CD4-positive, alpha-beta memory T cell (primary cell): ENCODE measurements around the gene DIP2B. TPM values are rescaled to one million over a fixed set of nuclear protein-coding genes. Genes with fewer than 3 reads are reported as not detected.
"Not testable (repeated sequence)": the region's sequence is repeated elsewhere in the genome, so short reads cannot be mapped to it uniquely, and the experiment has no call there.

Source experiments
- CTCF ChIA-PET: fragments of 350-600 bp; sonication (Branson Sonifier 250); formaldehyde crosslinking; loops from one replicate; lab custom pipeline; 2021; ENCODE audit warnings: inconsistent platforms; ENCODE audit not compliant: partially characterized antibody; lab: Charles Lee
- POLR2A ChIA-PET: fragments of 350-600 bp; sonication (Branson Sonifier 250); formaldehyde crosslinking; loops from one replicate; lab custom pipeline; 2021; ENCODE audit not compliant: partially characterized antibody; lab: Charles Lee
- DNase-seq, 5 donors: peaks; one replicate each; pipeline versions ENCODE4 v3.0.0 to v3.0.0-alpha.2; 2020 to 2022; ENCODE audit warnings: mixed read lengths in 1 of 5
- H3K27ac ChIP-seq: one replicate; pipeline ENCODE4 v1.7.0; 2013; ENCODE audit warnings: low read depth, low read length
- H3K27me3 ChIP-seq: 2 replicates; pipeline ENCODE4 v1.7.0; 2013; ENCODE audit warnings: mild to moderate bottlenecking, low read length, moderate library complexity; ENCODE audit not compliant: insufficient read depth
- H3K36me3 ChIP-seq: 2 replicates; pipeline ENCODE4 v1.7.0; 2013; ENCODE audit warnings: mild to moderate bottlenecking, low read length, moderate library complexity; ENCODE audit not compliant: insufficient read depth
- H3K4me1 ChIP-seq: 2 replicates; pipeline ENCODE4 v1.7.0; 2013; ENCODE audit warnings: mild to moderate bottlenecking, low read length, moderate library complexity; ENCODE audit not compliant: insufficient read depth
- H3K4me3 ChIP-seq, 2 donors: one replicate each; pipeline ENCODE4 v1.7.0; 2013; ENCODE audit warnings: low read length in 2 of 2, mild to moderate bottlenecking in 1 of 2
- H3K9me3 ChIP-seq, 2 donors: one replicate each; pipeline ENCODE4 v1.7.0; 2013; ENCODE audit warnings: low read length in 2 of 2, control low read depth in 1 of 2; ENCODE audit not compliant: control insufficient read depth in 1 of 2
- H3K27ac Mint-ChIP-seq, 7 donors: one replicate each; pipeline ENCODE4 v1.8.0; 2020 to 2021; ENCODE audit warnings: mixed read lengths in 7 of 7, mild to moderate bottlenecking in 6 of 7, inconsistent platforms in 3 of 7, moderate library complexity in 3 of 7
- H3K27me3 Mint-ChIP-seq, 2 donors: one replicate each; pipeline ENCODE4 v1.8.0; 2020 to 2021; ENCODE audit warnings: mixed read lengths in 2 of 2
- H3K36me3 Mint-ChIP-seq, 2 donors: one replicate each; pipeline ENCODE4 v1.8.0; 2020 to 2021; ENCODE audit warnings: mixed read lengths in 2 of 2, inconsistent platforms in 1 of 2, mild to moderate bottlenecking in 1 of 2
- H3K4me1 Mint-ChIP-seq, 4 donors: one replicate each; pipeline ENCODE4 v1.8.0; 2020 to 2021; ENCODE audit warnings: mixed read lengths in 4 of 4, mild to moderate bottlenecking in 1 of 4
- H3K4me3 Mint-ChIP-seq, 8 donors: one replicate each; pipeline ENCODE4 v1.8.0; 2020 to 2021; ENCODE audit warnings: mixed read lengths in 8 of 8, mild to moderate bottlenecking in 7 of 8, moderate library complexity in 6 of 8, inconsistent platforms in 3 of 8
- H3K9me3 Mint-ChIP-seq, 8 donors: one replicate each; pipeline ENCODE4 v1.8.0; 2020 to 2021; ENCODE audit warnings: mixed read lengths in 8 of 8, mild to moderate bottlenecking in 5 of 8, inconsistent platforms in 3 of 8, moderate library complexity in 1 of 8
- intact Hi-C: fragments of 100-400 bp; cut with micrococcal nuclease; formaldehyde crosslinking; loops from one replicate; pipeline ENCODE4 v1.15.1; 2023
- polyA plus RNA-seq, 2 donors: library from polyadenylated mRNA; unstranded; fragments of 300-500 nt; fragmentation: Illumina TruSeq; gene quantifications; one replicate each; pipeline ENCODE4 v1.2.3, GENCODE V29; 2021
- total RNA-seq, 2 experiments: library from RNA; stranded (reverse); gene quantifications; one replicate each; pipeline ENCODE4 v1.2.3, GENCODE V29; 2021

Gene DIP2B
- total and polyA plus RNA-seq, 4 experiments from 2014 or later: 3.8 to 29.1 (median 20.0) TPM

- H3K36me3 ChIP-seq, H3K27ac Mint-ChIP-seq, H3K4me3 Mint-ChIP-seq, H3K9me3 ChIP-seq, intact Hi-C loops, H3K27ac ChIP-seq, POLR2A ChIA-PET, H3K4me3 ChIP-seq, DNase-seq, H3K9me3 Mint-ChIP-seq, H3K27me3 ChIP-seq, H3K27me3 Mint-ChIP-seq: not testable (repeated sequence)
- peaks cover 3 to 15% of the 10 kb centered on the region in 2 donors for H3K36me3 Mint-ChIP-seq
- H3K4me1 Mint-ChIP-seq: peaks cover 32 to 44% (median 38%) of the 10 kb centered on the region in 4 donors
- peaks cover 22% of the 10 kb centered on the region for H3K4me1 ChIP-seq
- CTCF ChIA-PET: interaction anchor here (0.9 kb wide), 1 partner anchor 39 kb away, joined by 3 read pairs; no protein-coding TSS in a partner anchor
These were observed 52.0 kb downstream of the DIP2B start for GRCh38 chr12:50556796-50557195.

GRCh38 chr12:50557421-50557820, 52.6 kb downstream of the DIP2B start:
- Histone ChIP-seq H3K4me3 (no peak overlapping the region), H3K4me1 (peaks cover 28% of the 10 kb centered on the region), H3K27me3 (no peaks in the 10 kb centered on the region), H3K9me3 (no peaks in the 10 kb centered on the region), H3K36me3 (no peaks in the 10 kb centered on the region), H3K27ac (no peak overlapping the region)
- H3K36me3 Mint-ChIP-seq: peaks cover 3 to 12% of the 10 kb centered on the region in 2 donors
- no peaks in the 10 kb centered on the region for H3K9me3 Mint-ChIP-seq
- POLR2A ChIA-PET: no interaction called here
- H3K4me1 Mint-ChIP-seq: peaks cover 32 to 46% (median 38%) of the 10 kb centered on the region in 4 donors
- H3K4me3 Mint-ChIP-seq: no peak overlapping the region
- H3K27ac Mint-ChIP-seq: peak overlapping the region in 1 of 7 donors; percentile 57
- intact Hi-C loops: no loop called here
- H3K27me3 Mint-ChIP-seq: no peaks in the 10 kb centered on the region
- DNase-seq: no peak
- CTCF ChIA-PET: interaction anchor here (0.9 kb wide), 1 partner anchor 40 kb away, joined by 3 read pairs; no protein-coding TSS in a partner anchor

DNA sequence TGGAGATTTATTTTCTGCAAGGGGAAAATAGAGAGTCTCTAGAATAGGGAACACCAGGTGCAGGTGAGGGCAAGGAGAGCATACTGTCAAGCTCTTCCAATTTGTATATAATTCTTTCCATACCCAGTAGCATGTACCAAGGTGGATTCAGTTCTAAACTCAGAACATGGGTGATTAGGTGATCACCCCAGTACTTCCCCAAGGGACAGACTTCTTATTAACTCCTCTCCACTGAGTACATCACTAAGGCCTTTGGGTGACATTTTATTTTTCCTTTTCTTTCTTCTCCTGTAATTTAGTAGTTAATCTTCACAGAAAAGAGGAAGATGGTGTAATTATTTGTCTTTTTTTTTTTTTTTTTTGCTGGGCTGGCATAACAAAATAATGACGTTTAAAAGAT, 54.2 kb downstream of the DIP2B start:
- peaks cover 0 to 7% of the 10 kb centered on the region in 2 donors for H3K36me3 Mint-ChIP-seq
- peaks cover 33 to 44% (median 40%) of the 10 kb centered on the region in 4 donors for H3K4me1 Mint-ChIP-seq
- Histone ChIP-seq H3K4me1 (peaks cover 31% of the 10 kb centered on the region), H3K27ac (no peak overlapping the region), H3K9me3 (no peaks in the 10 kb centered on the region), H3K36me3 (no peaks in the 10 kb centered on the region), H3K4me3 (no peak overlapping the region), H3K27me3 (no peaks in the 10 kb centered on the region)
- H3K27ac Mint-ChIP-seq: peak overlapping the region in 1 of 7 donors; percentile 18
- ChIA-PET CTCF (no interaction called here), POLR2A (no interaction called here)
- DNase-seq: no peak
- H3K27me3 Mint-ChIP-seq: no peaks in the 10 kb centered on the region
- intact Hi-C loops: no loop called here
- no peaks in the 10 kb centered on the region for H3K9me3 Mint-ChIP-seq
- H3K4me3 Mint-ChIP-seq: no peak overlapping the region

DNA sequence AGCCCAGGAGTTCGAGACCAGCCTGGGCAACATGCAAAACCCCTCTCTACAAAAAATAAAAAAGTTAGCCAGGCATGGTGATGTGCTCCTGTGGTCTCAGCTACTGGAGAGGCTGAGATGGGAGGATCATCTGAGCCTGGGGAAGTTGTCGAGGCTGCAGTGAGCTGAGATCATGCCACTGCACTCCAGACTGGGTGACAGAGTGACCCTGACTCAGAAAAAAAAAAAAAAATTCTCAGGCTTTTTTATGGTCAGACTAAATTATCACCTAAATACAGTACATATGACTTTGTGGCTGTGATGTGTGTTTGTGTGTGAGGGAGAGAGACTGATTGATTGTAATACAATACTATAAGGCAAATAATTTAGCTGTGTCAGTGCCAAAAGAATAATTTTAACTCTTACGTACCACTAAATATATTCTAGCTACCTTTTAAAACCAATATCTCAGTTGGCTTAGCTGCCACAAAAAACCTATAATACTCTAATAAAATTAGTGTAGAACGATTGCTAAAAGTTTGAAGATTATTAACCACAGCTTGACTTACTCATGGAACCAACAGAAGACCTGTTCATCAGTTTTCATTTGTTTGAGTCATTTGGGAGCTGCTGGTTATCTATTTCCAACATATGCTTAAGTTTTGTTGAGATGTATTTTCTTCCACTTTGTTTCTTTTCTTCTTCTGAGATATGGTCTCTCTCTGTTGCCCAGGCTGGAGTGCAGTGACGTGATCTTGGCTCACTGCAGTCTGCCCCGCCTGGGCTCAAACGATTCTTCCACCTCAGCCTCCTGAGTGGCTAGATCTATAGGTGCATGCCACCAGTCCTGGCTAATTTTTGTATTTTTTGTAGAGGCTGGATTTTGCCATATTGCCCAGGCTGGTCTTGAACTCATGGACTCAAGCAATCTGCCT, 58.0 kb downstream of the DIP2B start:
- H3K36me3 ChIP-seq: no peaks in the 10 kb centered on the region
- intact Hi-C loops: no loop called here
- H3K4me3 Mint-ChIP-seq: no peak overlapping the region
- ChIA-PET POLR2A (interaction anchor here (0.7 kb wide), 1 partner anchor 41 kb away, joined by 4 read pairs; no protein-coding TSS in a partner anchor), CTCF (no interaction called here)
- H3K27me3 ChIP-seq: no peaks in the 10 kb centered on the region
- H3K4me1 Mint-ChIP-seq: peaks cover 36 to 51% (median 42%) of the 10 kb centered on the region in 4 donors
- DNase-seq: no peak
- no peak overlapping the region for H3K4me3 ChIP-seq
- H3K27ac Mint-ChIP-seq: no peak overlapping the region
- peaks cover 31% of the 10 kb centered on the region for H3K4me1 ChIP-seq
- H3K36me3 Mint-ChIP-seq: peaks cover 0 to 4% of the 10 kb centered on the region in 2 donors
- no peaks in the 10 kb centered on the region for H3K9me3 ChIP-seq
- H3K27me3 Mint-ChIP-seq: no peaks in the 10 kb centered on the region
- no peaks in the 10 kb centered on the region for H3K9me3 Mint-ChIP-seq
- H3K27ac ChIP-seq: no peak overlapping the region

DNA sequence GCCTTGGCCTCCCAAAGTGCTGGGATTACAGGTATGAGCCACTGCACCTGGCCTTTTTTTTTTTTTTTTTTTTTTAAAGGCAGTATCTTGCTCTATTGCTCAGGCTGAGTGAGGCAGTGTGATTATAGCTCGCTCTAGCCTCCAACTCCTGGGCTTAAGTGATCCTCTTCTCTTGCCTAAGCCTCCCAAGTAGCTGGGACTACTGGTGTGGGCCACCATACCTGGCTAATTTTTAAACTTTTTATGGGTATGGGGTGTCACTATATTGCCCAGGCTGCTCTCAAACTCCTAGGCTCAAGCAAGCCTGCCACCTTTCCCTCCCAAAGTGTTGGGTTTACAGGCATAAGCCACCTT, 58.6 kb downstream of the DIP2B start:
- Histone ChIP-seq H3K36me3 (no peaks in the 10 kb centered on the region), H3K27ac (no peak overlapping the region), H3K27me3 (no peaks in the 10 kb centered on the region), H3K9me3 (no peaks in the 10 kb centered on the region), H3K4me3 (no peak overlapping the region), H3K4me1 (peaks cover 38% of the 10 kb centered on the region)
- ChIA-PET POLR2A (no interaction called here), CTCF (interaction anchor here (0.7 kb wide), 1 partner anchor 36 kb away, joined by 4 read pairs; no protein-coding TSS in a partner anchor)
- Mint-ChIP-seq H3K9me3 (no peaks in the 10 kb centered on the region), H3K4me3 (no peak overlapping the region), H3K36me3 (peaks cover 0 to 6% of the 10 kb centered on the region in 2 donors), H3K27me3 (no peaks in the 10 kb centered on the region), H3K27ac (no peak overlapping the region), H3K4me1 (peaks cover 35 to 58% (median 43%) of the 10 kb centered on the region in 4 donors)
- DNase-seq: no peak
- intact Hi-C loops: no loop called here

DNA sequence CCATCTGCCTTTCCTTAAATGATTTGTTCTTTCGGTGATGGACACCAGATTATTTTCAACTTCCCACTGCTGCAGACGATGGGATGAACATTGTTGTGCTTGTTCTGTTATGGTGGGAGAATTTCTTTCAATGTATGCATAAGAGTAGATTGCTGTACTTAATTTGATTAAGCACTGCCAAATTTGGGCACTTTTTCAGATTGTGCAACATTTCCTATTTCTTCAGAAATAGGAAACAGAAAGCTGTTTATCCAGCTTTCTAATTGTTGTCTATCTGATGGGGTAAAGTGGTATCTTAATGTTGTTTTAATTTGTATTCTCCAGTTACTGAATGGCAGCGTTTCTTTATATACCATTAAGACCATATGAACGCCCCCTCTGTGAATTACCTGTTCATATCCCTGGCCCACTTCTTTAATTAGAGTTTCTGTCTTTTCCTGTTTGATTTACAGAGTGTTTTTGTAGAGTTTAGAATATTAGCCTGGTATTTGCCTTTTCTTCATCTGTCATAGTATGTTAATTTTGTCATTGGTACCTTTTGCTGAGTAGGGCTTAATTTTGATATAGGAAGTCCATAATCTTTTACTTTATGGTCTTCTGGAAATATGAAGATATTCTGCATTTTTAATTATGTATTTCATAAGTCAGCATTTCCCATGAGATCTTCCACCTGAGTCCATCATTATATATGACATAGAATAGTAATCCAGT, 59.6 kb downstream of the DIP2B start:
- intact Hi-C loops: no loop called here
- H3K9me3 ChIP-seq: no peaks in the 10 kb centered on the region
- CTCF ChIA-PET: no interaction called here
- no peaks in the 10 kb centered on the region for H3K9me3 Mint-ChIP-seq
- H3K4me3 Mint-ChIP-seq: peak overlapping the region in 1 of 8 donors; percentile 26
- no peaks in the 10 kb centered on the region for H3K27me3 Mint-ChIP-seq
- no peaks in the 10 kb centered on the region for H3K27me3 ChIP-seq
- peaks cover 46% of the 10 kb centered on the region for H3K4me1 ChIP-seq
- no peak overlapping the region for H3K4me3 ChIP-seq
- H3K36me3 ChIP-seq: no peaks in the 10 kb centered on the region
- POLR2A ChIA-PET: no interaction called here
- no peak for DNase-seq
- peaks cover 36 to 65% (median 45%) of the 10 kb centered on the region in 4 donors for H3K4me1 Mint-ChIP-seq
- H3K36me3 Mint-ChIP-seq: peaks cover 0 to 4% of the 10 kb centered on the region in 2 donors
- no peak overlapping the region for H3K27ac ChIP-seq
- H3K27ac Mint-ChIP-seq: peak overlapping the region in 3 of 7 donors; percentile 29 to 90 (median 54)

DNA sequence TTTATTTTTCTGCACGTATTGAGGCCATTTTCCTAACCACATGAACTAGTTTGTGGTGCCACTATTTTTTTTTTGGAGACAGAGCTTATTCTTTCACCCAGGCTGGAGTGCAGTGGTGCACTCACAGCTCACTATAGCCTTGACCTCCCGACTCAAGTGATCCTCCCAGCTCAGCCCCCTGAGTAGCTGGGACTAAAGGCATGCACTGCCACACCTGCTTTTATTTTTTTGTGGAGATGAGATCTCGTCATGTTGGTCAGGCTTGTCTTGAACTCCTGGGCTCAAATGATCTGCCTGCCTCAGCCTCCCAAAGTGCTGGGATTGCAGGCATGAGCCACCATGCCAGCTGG, 60.1 kb downstream of the DIP2B start:
- H3K9me3 ChIP-seq: no peaks in the 10 kb centered on the region
- DNase-seq: no peak
- peak overlapping the region in 2 of 7 donors; percentile 29 to 90 for H3K27ac Mint-ChIP-seq
- no peaks in the 10 kb centered on the region for H3K36me3 ChIP-seq
- no peaks in the 10 kb centered on the region for H3K9me3 Mint-ChIP-seq
- peaks cover 46% of the 10 kb centered on the region for H3K4me1 ChIP-seq
- POLR2A ChIA-PET: no interaction called here
- intact Hi-C loops: no loop called here
- H3K27ac ChIP-seq: no peak overlapping the region
- no peak overlapping the region for H3K4me3 ChIP-seq
- H3K36me3 Mint-ChIP-seq: peaks cover 0 to 4% of the 10 kb centered on the region in 2 donors
- CTCF ChIA-PET: interaction anchor here (1.0 kb wide), 1 partner anchor 60 kb away, joined by 5 read pairs; the partner anchor contains the start of gene DIP2B
- H3K27me3 Mint-ChIP-seq: no peaks in the 10 kb centered on the region
- peak overlapping the region in 2 of 8 donors; percentile 7 to 36 for H3K4me3 Mint-ChIP-seq
- H3K27me3 ChIP-seq: no peaks in the 10 kb centered on the region
- peaks cover 36 to 65% (median 46%) of the 10 kb centered on the region in 4 donors for H3K4me1 Mint-ChIP-seq
